ENCODE results near the gene DRAP1.

- TF ChIP-seq, protein P1, sequence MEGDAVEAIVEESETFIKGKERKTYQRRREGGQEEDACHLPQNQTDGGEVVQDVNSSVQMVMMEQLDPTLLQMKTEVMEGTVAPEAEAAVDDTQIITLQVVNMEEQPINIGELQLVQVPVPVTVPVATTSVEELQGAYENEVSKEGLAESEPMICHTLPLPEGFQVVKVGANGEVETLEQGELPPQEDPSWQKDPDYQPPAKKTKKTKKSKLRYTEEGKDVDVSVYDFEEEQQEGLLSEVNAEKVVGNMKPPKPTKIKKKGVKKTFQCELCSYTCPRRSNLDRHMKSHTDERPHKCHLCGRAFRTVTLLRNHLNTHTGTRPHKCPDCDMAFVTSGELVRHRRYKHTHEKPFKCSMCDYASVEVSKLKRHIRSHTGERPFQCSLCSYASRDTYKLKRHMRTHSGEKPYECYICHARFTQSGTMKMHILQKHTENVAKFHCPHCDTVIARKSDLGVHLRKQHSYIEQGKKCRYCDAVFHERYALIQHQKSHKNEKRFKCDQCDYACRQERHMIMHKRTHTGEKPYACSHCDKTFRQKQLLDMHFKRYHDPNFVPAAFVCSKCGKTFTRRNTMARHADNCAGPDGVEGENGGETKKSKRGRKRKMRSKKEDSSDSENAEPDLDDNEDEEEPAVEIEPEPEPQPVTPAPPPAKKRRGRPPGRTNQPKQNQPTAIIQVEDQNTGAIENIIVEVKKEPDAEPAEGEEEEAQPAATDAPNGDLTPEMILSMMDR (IDR thresholded peaks at IDR 0.05), result no peak
- no peak for TF ChIP-seq MAX (CRISPR knock-in tag; IDR thresholded peaks at IDR 0.05)
- no peak for TF ChIP-seq ATF1 (CRISPR knock-in tag; IDR thresholded peaks at IDR 0.05)
- no peak for TF ChIP-seq TEAD4 (CRISPR knock-in tag; IDR thresholded peaks at IDR 0.05)
- no peak for TF ChIP-seq JUN (CRISPR knock-in tag; IDR thresholded peaks at IDR 0.05)
- TF ChIP-seq CREB1 (CRISPR knock-in tag; IDR thresholded peaks at IDR 0.05), result no peak
- TF ChIP-seq, protein P2, sequence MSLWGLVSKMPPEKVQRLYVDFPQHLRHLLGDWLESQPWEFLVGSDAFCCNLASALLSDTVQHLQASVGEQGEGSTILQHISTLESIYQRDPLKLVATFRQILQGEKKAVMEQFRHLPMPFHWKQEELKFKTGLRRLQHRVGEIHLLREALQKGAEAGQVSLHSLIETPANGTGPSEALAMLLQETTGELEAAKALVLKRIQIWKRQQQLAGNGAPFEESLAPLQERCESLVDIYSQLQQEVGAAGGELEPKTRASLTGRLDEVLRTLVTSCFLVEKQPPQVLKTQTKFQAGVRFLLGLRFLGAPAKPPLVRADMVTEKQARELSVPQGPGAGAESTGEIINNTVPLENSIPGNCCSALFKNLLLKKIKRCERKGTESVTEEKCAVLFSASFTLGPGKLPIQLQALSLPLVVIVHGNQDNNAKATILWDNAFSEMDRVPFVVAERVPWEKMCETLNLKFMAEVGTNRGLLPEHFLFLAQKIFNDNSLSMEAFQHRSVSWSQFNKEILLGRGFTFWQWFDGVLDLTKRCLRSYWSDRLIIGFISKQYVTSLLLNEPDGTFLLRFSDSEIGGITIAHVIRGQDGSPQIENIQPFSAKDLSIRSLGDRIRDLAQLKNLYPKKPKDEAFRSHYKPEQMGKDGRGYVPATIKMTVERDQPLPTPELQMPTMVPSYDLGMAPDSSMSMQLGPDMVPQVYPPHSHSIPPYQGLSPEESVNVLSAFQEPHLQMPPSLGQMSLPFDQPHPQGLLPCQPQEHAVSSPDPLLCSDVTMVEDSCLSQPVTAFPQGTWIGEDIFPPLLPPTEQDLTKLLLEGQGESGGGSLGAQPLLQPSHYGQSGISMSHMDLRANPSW (CRISPR knock-in tag; conservative IDR thresholded peaks at IDR 0.05; ENCODE audit: low read depth), result no peak
- no peak for TF ChIP-seq SOX15 (CRISPR knock-in tag; IDR thresholded peaks at IDR 0.05)
- no peak for TF ChIP-seq MLX (CRISPR knock-in tag; IDR thresholded peaks at IDR 0.05)
- TF ChIP-seq PRDM15 (CRISPR knock-in tag; IDR thresholded peaks at IDR 0.05), result no peak
- TF ChIP-seq, protein P3, sequence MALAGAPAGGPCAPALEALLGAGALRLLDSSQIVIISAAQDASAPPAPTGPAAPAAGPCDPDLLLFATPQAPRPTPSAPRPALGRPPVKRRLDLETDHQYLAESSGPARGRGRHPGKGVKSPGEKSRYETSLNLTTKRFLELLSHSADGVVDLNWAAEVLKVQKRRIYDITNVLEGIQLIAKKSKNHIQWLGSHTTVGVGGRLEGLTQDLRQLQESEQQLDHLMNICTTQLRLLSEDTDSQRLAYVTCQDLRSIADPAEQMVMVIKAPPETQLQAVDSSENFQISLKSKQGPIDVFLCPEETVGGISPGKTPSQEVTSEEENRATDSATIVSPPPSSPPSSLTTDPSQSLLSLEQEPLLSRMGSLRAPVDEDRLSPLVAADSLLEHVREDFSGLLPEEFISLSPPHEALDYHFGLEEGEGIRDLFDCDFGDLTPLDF (CRISPR knock-in tag; IDR thresholded peaks at IDR 0.05), result no peak
These were observed 47.2 kb upstream of the DRAP1 start for GRCh38 chr11:65871811-65872548.
